Fibroblast of mammary gland (primary cell): ENCODE measurements around the gene RNF175.

Experiments
- DNase-seq: peaks from one replicate; pipeline ENCODE4 v3.0.0-alpha.2; 2010; ENCODE audit warnings: low read depth
- H3K4me3 ChIP-seq: 2 replicates; pipeline ENCODE4 v1.5.1; 2011; ENCODE audit warnings: low read depth, mild to moderate bottlenecking, low read length, moderate library complexity; ENCODE audit not compliant: control insufficient read depth
- TF ChIP-seq, protein P1 (sequence below): conservative IDR thresholded peaks from 2 replicates; pipeline ENCODE4 v1.5.1; 2011; ENCODE audit warnings: low read depth, low read length, inconsistent platforms; ENCODE audit not compliant: control insufficient read depth, insufficient read depth

The RNF175 gene

DNA sequence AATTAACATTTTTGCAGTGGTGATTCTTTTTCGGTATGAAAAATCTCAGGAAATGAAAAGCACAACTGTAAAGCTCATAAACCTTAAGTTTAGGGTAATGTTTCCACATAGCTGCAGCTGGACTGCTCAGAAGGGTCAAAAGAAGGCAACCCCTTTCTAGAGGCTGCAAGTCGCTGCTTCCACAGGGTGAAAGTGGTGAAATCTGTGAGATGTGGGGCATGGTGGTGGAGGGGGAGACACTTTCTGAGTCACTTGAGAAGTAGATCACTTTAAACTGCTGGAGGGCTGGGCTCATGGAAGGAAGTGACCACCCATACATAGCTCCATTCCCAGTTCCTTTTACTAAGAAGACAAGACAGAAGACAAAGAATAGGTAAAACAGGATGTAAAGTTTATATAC, 20.4 kb upstream of the RNF175 start:
- no peak for DNase-seq
- TF ChIP-seq, protein P1, sequence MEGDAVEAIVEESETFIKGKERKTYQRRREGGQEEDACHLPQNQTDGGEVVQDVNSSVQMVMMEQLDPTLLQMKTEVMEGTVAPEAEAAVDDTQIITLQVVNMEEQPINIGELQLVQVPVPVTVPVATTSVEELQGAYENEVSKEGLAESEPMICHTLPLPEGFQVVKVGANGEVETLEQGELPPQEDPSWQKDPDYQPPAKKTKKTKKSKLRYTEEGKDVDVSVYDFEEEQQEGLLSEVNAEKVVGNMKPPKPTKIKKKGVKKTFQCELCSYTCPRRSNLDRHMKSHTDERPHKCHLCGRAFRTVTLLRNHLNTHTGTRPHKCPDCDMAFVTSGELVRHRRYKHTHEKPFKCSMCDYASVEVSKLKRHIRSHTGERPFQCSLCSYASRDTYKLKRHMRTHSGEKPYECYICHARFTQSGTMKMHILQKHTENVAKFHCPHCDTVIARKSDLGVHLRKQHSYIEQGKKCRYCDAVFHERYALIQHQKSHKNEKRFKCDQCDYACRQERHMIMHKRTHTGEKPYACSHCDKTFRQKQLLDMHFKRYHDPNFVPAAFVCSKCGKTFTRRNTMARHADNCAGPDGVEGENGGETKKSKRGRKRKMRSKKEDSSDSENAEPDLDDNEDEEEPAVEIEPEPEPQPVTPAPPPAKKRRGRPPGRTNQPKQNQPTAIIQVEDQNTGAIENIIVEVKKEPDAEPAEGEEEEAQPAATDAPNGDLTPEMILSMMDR, result no peak
- H3K4me3 ChIP-seq, result no peak overlapping the region

GRCh38 chr4:153778383-153778782, 18.6 kb upstream of the RNF175 start:
- DNase-seq, result no peak
- TF ChIP-seq, protein P1, result no peak
- no peak overlapping the region for H3K4me3 ChIP-seq

DNA sequence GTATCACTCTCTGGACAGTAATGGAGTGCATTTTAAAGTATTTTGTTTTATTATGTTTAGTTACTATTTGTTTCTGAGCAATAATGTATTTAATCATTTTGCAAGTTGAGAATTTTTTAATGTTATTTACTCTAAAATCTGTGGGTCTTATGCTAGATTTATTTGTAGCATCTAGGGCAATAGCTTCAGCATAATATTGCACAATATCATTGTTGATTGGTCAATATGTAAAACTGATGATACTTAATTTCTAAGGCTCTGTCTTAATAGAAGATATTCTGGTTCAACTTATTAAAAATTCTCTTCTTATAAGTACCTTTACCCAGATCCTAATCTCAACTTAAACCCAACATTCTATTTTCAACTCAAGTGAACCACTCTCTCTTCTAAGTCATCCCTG, 17.6 kb upstream of the RNF175 start:
- TF ChIP-seq, protein P1, result no peak
- H3K4me3 ChIP-seq, result no peak overlapping the region
- no peak for DNase-seq

DNA sequence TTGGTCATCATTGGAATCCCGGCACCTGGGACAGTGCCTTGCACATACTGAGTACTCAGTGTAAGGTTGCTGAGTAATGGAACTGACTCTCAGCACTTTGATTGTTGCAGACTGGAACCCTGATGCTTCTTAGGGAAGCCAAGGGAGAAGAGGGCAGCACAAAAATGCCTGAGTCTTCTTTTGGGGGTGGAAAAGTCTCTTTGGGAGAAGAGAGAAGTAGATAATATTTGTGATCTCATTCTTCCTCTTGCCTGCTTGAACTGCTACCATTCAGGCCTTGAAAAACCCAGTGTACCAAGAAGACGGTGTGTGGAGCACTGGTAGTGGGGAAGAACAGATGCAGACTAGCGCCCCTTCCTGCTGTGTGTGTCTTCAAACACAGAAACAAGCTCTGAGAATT, 16.8 kb upstream of the RNF175 start:
- no peak overlapping the region for H3K4me3 ChIP-seq
- TF ChIP-seq, protein P1, result no peak
- DNase-seq, result no peak

- TF ChIP-seq, protein P1, result peak; percentile 56
- H3K4me3 ChIP-seq, result no peak overlapping the region
- DNase-seq, result peak; percentile 64
These were observed 13.4 kb upstream of the RNF175 start for GRCh38 chr4:153773236-153773690.

GRCh38 chr4:153771046-153771445, 11.2 kb upstream of the RNF175 start:
- TF ChIP-seq, protein P1, result no peak
- no peak overlapping the region for H3K4me3 ChIP-seq
- peak; percentile 57 for DNase-seq

- DNase-seq, result no peak
- H3K4me3 ChIP-seq, result no peak overlapping the region
- TF ChIP-seq, protein P1, result no peak
These were observed 6.9 kb upstream of the RNF175 start for GRCh38 chr4:153766758-153767157.
